Nephron (organoid): ENCODE measurements around the gene VAV2.
"Not testable (repeated sequence)": the region's sequence is repeated elsewhere in the genome, so short reads cannot be mapped to it uniquely, and the experiment has no call there.

Experiments
- H3K27ac Mint-ChIP-seq, 3 experiments: 2 replicates each; pipeline ENCODE4 v1.8.0; 2020; ENCODE audit warnings: mixed read lengths in 3 of 3, mild to moderate bottlenecking in 2 of 3, moderate library complexity in 1 of 3
- H3K27me3 Mint-ChIP-seq: 2 replicates; pipeline ENCODE4 v1.8.0; 2021; ENCODE audit warnings: low read depth, mild to moderate bottlenecking, moderate library complexity, mixed read lengths
- H3K36me3 Mint-ChIP-seq: 2 replicates; pipeline ENCODE4 v1.8.0; 2020; ENCODE audit warnings: low read depth, mixed read lengths
- H3K4me1 Mint-ChIP-seq: 2 replicates; pipeline ENCODE4 v1.8.0; 2020; ENCODE audit warnings: mixed read lengths
- H3K4me3 Mint-ChIP-seq, 3 experiments: 2 replicates each; pipeline ENCODE4 v1.8.0; 2020; ENCODE audit warnings: mild to moderate bottlenecking in 3 of 3, mixed read lengths in 3 of 3, moderate library complexity in 2 of 3
- H3K9me3 Mint-ChIP-seq: 2 replicates; pipeline ENCODE4 v1.8.0; 2020; ENCODE audit warnings: mixed read lengths
- CTCF ChIP-seq, 3 experiments: fragments of 200-600 bp; sonication (generic); IDR thresholded peaks; one replicate each; pipeline ENCODE4 v1.5.0; 2021; ENCODE audit warnings: antibody characterized with exemption in 3 of 3; ENCODE audit not compliant: unreplicated experiment in 3 of 3

VAV2 gene

GRCh38 chr9:133992780-133993634, 883 bp upstream of the VAV2 start:
- peaks cover 5% of the 10 kb centered on the region for H3K27me3 Mint-ChIP-seq
- H3K4me3 Mint-ChIP-seq = peak overlapping the region; percentile 82 to 91 (median 91)
- peak; percentile 17 to 58 (median 33) for TF ChIP-seq CTCF (IDR thresholded peaks at IDR 0.05; ENCODE audit: unreplicated experiment in 3 of 3)
- peaks cover 15% of the 10 kb centered on the region for H3K4me1 Mint-ChIP-seq
- no peaks in the 10 kb centered on the region for H3K36me3 Mint-ChIP-seq
- peak overlapping the region in 2 of 3 experiments; percentile 76 to 84 for H3K27ac Mint-ChIP-seq
- H3K9me3 Mint-ChIP-seq = no peaks in the 10 kb centered on the region

GRCh38 chr9:133991214-133991921, 756 bp downstream of the VAV2 start:
- Mint-ChIP-seq H3K9me3 (no peaks in the 10 kb centered on the region), H3K4me3 (peak overlapping the region; percentile 89 to 91 (median 90)), H3K4me1 (peaks cover 22% of the 10 kb centered on the region), H3K36me3 (no peaks in the 10 kb centered on the region), H3K27me3 (peaks cover 2% of the 10 kb centered on the region), H3K27ac (peak overlapping the region; percentile 56 to 93 (median 80))
- TF ChIP-seq CTCF (IDR thresholded peaks at IDR 0.05; ENCODE audit: unreplicated experiment in 3 of 3) = no peak

GRCh38 chr9:133990366-133991213, 1.5 kb downstream of the VAV2 start:
- no peaks in the 10 kb centered on the region for H3K36me3 Mint-ChIP-seq
- no peaks in the 10 kb centered on the region for H3K9me3 Mint-ChIP-seq
- peak overlapping the region; percentile 56 to 93 (median 80) for H3K27ac Mint-ChIP-seq
- peaks cover 22% of the 10 kb centered on the region for H3K4me1 Mint-ChIP-seq
- peak overlapping the region; percentile 89 to 91 (median 90) for H3K4me3 Mint-ChIP-seq
- TF ChIP-seq CTCF (IDR thresholded peaks at IDR 0.05; ENCODE audit: unreplicated experiment in 3 of 3) = no peak
- H3K27me3 Mint-ChIP-seq = no peaks in the 10 kb centered on the region

GRCh38 chr9:133989625-133990365, 2.3 kb downstream of the VAV2 start:
- no peak for TF ChIP-seq CTCF (IDR thresholded peaks at IDR 0.05; ENCODE audit: unreplicated experiment in 3 of 3)
- H3K27ac Mint-ChIP-seq = peak overlapping the region in 2 of 3 experiments; percentile 76 to 93
- H3K36me3 Mint-ChIP-seq = no peaks in the 10 kb centered on the region
- peaks cover 22% of the 10 kb centered on the region for H3K4me1 Mint-ChIP-seq
- peak overlapping the region; percentile 89 to 91 (median 90) for H3K4me3 Mint-ChIP-seq
- no peaks in the 10 kb centered on the region for H3K27me3 Mint-ChIP-seq
- no peaks in the 10 kb centered on the region for H3K9me3 Mint-ChIP-seq

GRCh38 chr9:133988771-133989170, 3.4 kb downstream of the VAV2 start:
- H3K9me3 Mint-ChIP-seq, H3K36me3 Mint-ChIP-seq, H3K27me3 Mint-ChIP-seq, H3K27ac Mint-ChIP-seq: not testable (repeated sequence)
- H3K4me1 Mint-ChIP-seq = peaks cover 17% of the 10 kb centered on the region
- H3K4me3 Mint-ChIP-seq = peak overlapping the region in 2 of 3 experiments; percentile 28 to 91
